ENCODE data around the gene THSD1.

DNA sequence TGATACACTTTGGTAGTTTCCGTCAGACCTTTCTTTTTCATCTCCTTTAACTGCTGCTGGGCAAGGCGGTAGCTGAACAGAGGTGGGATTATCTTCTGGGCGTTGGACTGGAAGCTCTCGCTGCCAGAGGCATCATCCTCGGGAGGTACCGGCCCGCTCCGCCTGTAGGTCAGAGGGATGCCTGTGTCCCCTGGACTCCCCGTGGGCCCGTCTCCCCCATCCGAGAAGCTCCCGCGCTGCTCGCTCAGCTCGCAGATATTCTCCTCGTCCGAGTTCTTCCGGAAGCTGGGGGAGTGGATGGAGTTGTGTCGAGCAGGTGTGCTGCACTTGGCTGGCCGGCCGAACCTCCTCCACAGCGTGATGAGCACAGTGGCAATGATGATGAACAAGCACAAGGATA, 27.7 kb downstream of the THSD1 start:
- TF ChIP-seq KDM5A (IDR thresholded peaks at IDR 0.05) = no peak
- no peak for TF ChIP-seq USF2 (IDR thresholded peaks at IDR 0.05)
- no peak for TF ChIP-seq FOSB (CRISPR knock-in tag; IDR thresholded peaks at IDR 0.05)

Measured in A549 (cell line).